Upper lobe of left lung (tissue), 6 donors: ENCODE results near the gene ZFP36L2. TPM values are rescaled to one million over a fixed set of nuclear protein-coding genes. Genes with fewer than 3 reads are reported as not detected.

Source experiments
- ATAC-seq, 2 donors: fragments of 200-7000 bp; cut with Tn5 transposase; one replicate each; pipeline ENCODE4 v1.9.1; 2022; ENCODE audit warnings: mild to moderate bottlenecking in 2 of 2, moderate library complexity in 2 of 2; ENCODE audit not compliant: low FRiP score in 2 of 2
- DNase-seq, 2 donors: peaks; one replicate each; pipeline ENCODE4 v3.0.0-alpha.2; 2019 to 2020
- H3K27ac ChIP-seq, 4 donors: fragments of 200-600 bp; sonication (generic); one replicate each; pipeline ENCODE4 v1.5.1; 2016 to 2019
- H3K27me3 ChIP-seq, 4 donors: fragments of 200-600 bp; sonication (generic); one replicate each; pipeline ENCODE4 v1.5.1; 2017 to 2019
- H3K36me3 ChIP-seq, 4 donors: fragments of 200-600 bp; sonication (generic); one replicate each; pipeline ENCODE4 v1.5.1; 2016 to 2019
- H3K4me1 ChIP-seq, 4 donors: fragments of 200-600 bp; sonication (generic); one replicate each; pipeline ENCODE4 v1.5.1; 2018 to 2019
- H3K4me3 ChIP-seq, 4 donors: fragments of 200-600 bp; sonication (generic); one replicate each; pipeline ENCODE4 v1.5.1; 2017 to 2019; ENCODE audit warnings: mild to moderate bottlenecking in 2 of 4, moderate library complexity in 1 of 4
- H3K9me3 ChIP-seq, 4 donors: fragments of 200-600 bp; sonication (generic); one replicate each; pipeline ENCODE4 v1.5.1; 2018 to 2019
- CTCF ChIP-seq, 6 experiments: fragments of 450-650 bp in 4 of 6; fragments of 200-600 bp in 2 of 6; sonication (generic) in 2 of 6; IDR thresholded peaks; one replicate each; pipeline ENCODE4 v1.5.1; 2016 to 2019; ENCODE audit warnings: antibody characterized with exemption in 6 of 6
- EP300 ChIP-seq, 4 donors: sonication (generic); formaldehyde crosslinking; IDR thresholded peaks; one replicate each; pipeline ENCODE4 v1.5.1; 2017; ENCODE audit warnings: antibody characterized with exemption in 4 of 4, control low read depth in 2 of 4
- POLR2A ChIP-seq, 4 donors: fragments of 450-650 bp; IDR thresholded peaks; one replicate each; pipeline ENCODE4 v1.5.1; 2016 to 2017; ENCODE audit warnings: antibody characterized with exemption in 4 of 4, mild to moderate bottlenecking in 2 of 4
- POLR2AphosphoS5 ChIP-seq, 2 donors: sonication (generic); formaldehyde crosslinking; IDR thresholded peaks; one replicate each; pipeline ENCODE4 v1.5.1; 2017; ENCODE audit warnings: antibody characterized with exemption in 2 of 2
- WGBS, 2 donors: methylation state at CpG; one replicate each; pipeline ENCODE4 v1.1.5; 2017 to 2018; 5-methylcytosine and 5-hydroxymethylcytosine counted together
- total RNA-seq, 6 donors: library from RNA; depleted of rRNA in 4 of 6; stranded (reverse); fragments of >200 nt in 4 of 6; gene quantifications; one replicate each; pipeline versions ENCODE4 v1.1.0 to v1.2.1, GENCODE V29; 2016 to 2021
- donor health status: DM: no; HTN: no; CAD: no; lungs with moderate emphysema.
- donor health status: DM: no; HTN: yes; CAD: no; lungs with severe emphysema.

Gene ZFP36L2
- total RNA-seq, 6 donors from 2014 or later: 65.4 to 180 (median 127) TPM

- ATAC-seq (no peak), DNase-seq (no peak)
- WGBS, 2 donors: 96 to 97% methylated on average over 3 of the region's 3 CpGs
- no peak for TF ChIP-seq POLR2AphosphoS5 (IDR thresholded peaks at IDR 0.05)
- no peaks in the 10 kb centered on the region for H3K9me3 ChIP-seq
- no peak overlapping the region for H3K4me3 ChIP-seq
- H3K27ac ChIP-seq: no peak overlapping the region
- no peaks in the 10 kb centered on the region for H3K27me3 ChIP-seq
- H3K4me1 ChIP-seq: peaks cover 0 to 3% (median 0%) of the 10 kb centered on the region in 4 donors
- peaks cover 0 to 4% (median 0%) of the 10 kb centered on the region in 4 donors for H3K36me3 ChIP-seq
Measured at GRCh38 chr2:43246641-43247040, 20.2 kb upstream of the ZFP36L2 start.

- Histone ChIP-seq H3K27ac (no peak overlapping the region), H3K27me3 (no peaks in the 10 kb centered on the region), H3K9me3 (no peaks in the 10 kb centered on the region), H3K4me1 (peaks cover 0 to 6% (median 0%) of the 10 kb centered on the region in 4 donors), H3K36me3 (peaks cover 0 to 4% (median 0%) of the 10 kb centered on the region in 4 donors), H3K4me3 (no peak overlapping the region)
- 96 to 98% methylated on average over 10 of the region's 10 CpGs for whole genome bisulfite sequencing, 2 donors
- TF ChIP-seq CTCF (IDR thresholded peaks at IDR 0.05) (no peak), EP300 (IDR thresholded peaks at IDR 0.05) (no peak), POLR2AphosphoS5 (IDR thresholded peaks at IDR 0.05) (no peak), POLR2A (IDR thresholded peaks at IDR 0.05) (no peak)
- no peak for ATAC-seq
- DNase-seq: peak in 1 of 2 donors; percentile 40
Measured at GRCh38 chr2:43241558-43241957, 15.2 kb upstream of the ZFP36L2 start.

- H3K4me3 ChIP-seq: no peak overlapping the region
- H3K9me3 ChIP-seq: no peaks in the 10 kb centered on the region
- no peaks in the 10 kb centered on the region for H3K27me3 ChIP-seq
- ATAC-seq (no peak), DNase-seq (peak in 1 of 2 donors; percentile 41)
- 82 to 84% methylated on average over 5 of the region's 5 CpGs for WGBS, 2 donors
- TF ChIP-seq POLR2AphosphoS5 (IDR thresholded peaks at IDR 0.05): no peak
- peak overlapping the region; percentile 43 to 78 (median 52) for H3K27ac ChIP-seq
- peaks cover 0 to 4% (median 0%) of the 10 kb centered on the region in 4 donors for H3K36me3 ChIP-seq
- peaks cover 0 to 6% (median 0%) of the 10 kb centered on the region in 4 donors for H3K4me1 ChIP-seq
Measured at GRCh38 chr2:43240766-43241150, 14.4 kb upstream of the ZFP36L2 start.

GRCh38 chr2:43239981-43240765 is 13.8 kb upstream of the ZFP36L2 start:
- H3K4me3 ChIP-seq: no peak overlapping the region
- peaks cover 0 to 4% (median 0%) of the 10 kb centered on the region in 4 donors for H3K36me3 ChIP-seq
- WGBS, 2 donors: 77 to 82% methylated on average over 13 of the region's 13 CpGs
- ATAC-seq (peak in 1 of 2 donors; percentile 55), DNase-seq (peak in 1 of 2 donors; percentile 52)
- peaks cover 0 to 6% (median 0%) of the 10 kb centered on the region in 4 donors for H3K4me1 ChIP-seq
- no peaks in the 10 kb centered on the region for H3K27me3 ChIP-seq
- peak overlapping the region; percentile 43 to 78 (median 52) for H3K27ac ChIP-seq
- H3K9me3 ChIP-seq: no peaks in the 10 kb centered on the region
- peak in 1 of 4 donors; percentile 38 for TF ChIP-seq POLR2A (IDR thresholded peaks at IDR 0.05)
- no peak for TF ChIP-seq CTCF (IDR thresholded peaks at IDR 0.05)

GRCh38 chr2:43238813-43239212 is 12.4 kb upstream of the ZFP36L2 start:
- Histone ChIP-seq H3K4me1 (peaks cover 0 to 6% (median 0%) of the 10 kb centered on the region in 4 donors), H3K36me3 (no peaks in the 10 kb centered on the region), H3K9me3 (no peaks in the 10 kb centered on the region), H3K27ac (peak overlapping the region in 2 of 4 donors; percentile 43 to 78), H3K27me3 (no peaks in the 10 kb centered on the region), H3K4me3 (no peak overlapping the region)
- DNase-seq (no peak), ATAC-seq (no peak)
- no peak for TF ChIP-seq POLR2A (IDR thresholded peaks at IDR 0.05)
- no peak for TF ChIP-seq CTCF (IDR thresholded peaks at IDR 0.05)
- no peak for TF ChIP-seq POLR2AphosphoS5 (IDR thresholded peaks at IDR 0.05)
- no peak for TF ChIP-seq EP300 (IDR thresholded peaks at IDR 0.05)
- 90 to 94% methylated on average over 3 of the region's 3 CpGs for WGBS, 2 donors

- peaks cover 0 to 6% (median under 1%) of the 10 kb centered on the region in 4 donors for H3K4me1 ChIP-seq
- H3K4me3 ChIP-seq: no peak overlapping the region
- no peaks in the 10 kb centered on the region for H3K36me3 ChIP-seq
- ATAC-seq (no peak), DNase-seq (no peak)
- H3K27me3 ChIP-seq: no peaks in the 10 kb centered on the region
- H3K9me3 ChIP-seq: no peaks in the 10 kb centered on the region
- no peak overlapping the region for H3K27ac ChIP-seq
- no peak for TF ChIP-seq POLR2AphosphoS5 (IDR thresholded peaks at IDR 0.05)
- TF ChIP-seq POLR2A (IDR thresholded peaks at IDR 0.05): no peak
Measured at GRCh38 chr2:43238176-43238575, 11.8 kb upstream of the ZFP36L2 start.
